Measurements from ENCODE around the gene SERBP1. TPM values are rescaled to one million over a fixed set of nuclear protein-coding genes. Genes with fewer than 3 reads are reported as not detected.

Gene SERBP1
- total RNA-seq, 1 donor from 2014 or later, result 330 TPM

DNA sequence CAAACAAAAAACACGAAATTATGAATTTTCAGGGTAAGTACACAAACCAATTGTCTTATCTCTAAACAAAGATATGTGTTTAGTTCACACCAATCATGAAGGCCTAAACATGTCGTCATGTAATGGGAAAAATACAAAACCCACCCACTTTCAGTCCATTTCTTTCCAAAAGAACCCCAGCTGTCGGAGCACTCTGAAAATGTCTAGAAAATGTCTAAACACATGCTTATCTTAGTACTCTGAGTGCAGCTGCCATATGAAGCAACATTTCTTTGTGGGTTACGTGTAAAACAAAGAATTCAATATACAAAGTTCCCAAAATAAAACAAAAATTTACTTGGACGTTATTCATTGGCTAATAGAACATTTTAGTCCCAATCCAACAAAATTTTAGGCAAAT is 22.7 kb downstream of the SERBP1 start:
- no peak for DNase-seq (ENCODE audit: low read depth)

- no peak for DNase-seq (ENCODE audit: low read depth)
Observed at GRCh38 chr1:67405473-67406245, 24.5 kb downstream of the SERBP1 start.

- peak; percentile 21 for DNase-seq (ENCODE audit: low read depth)
Observed at GRCh38 chr1:67404212-67404620, 26.0 kb downstream of the SERBP1 start.

DNA sequence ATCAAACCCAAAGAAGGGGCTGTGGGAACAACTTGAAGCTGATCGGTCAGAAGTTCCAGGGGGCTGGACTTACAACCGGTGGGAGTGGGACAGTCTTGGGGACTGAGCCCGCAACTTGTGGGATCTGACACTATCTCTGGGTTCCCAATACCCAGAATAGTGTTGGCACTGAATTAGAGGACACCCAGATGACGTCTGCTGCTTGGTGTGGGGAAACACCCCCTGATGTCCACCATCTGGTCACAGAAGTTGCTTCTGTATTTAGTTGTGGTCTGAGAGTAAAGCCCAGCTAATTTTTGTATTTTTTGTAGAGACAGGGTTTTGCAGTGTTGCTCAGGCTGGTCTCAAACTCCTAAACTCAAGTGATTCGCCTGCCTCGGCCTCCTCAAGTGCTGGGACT is 28.8 kb downstream of the SERBP1 start:
- no peak for DNase-seq (ENCODE audit: low read depth)

DNA sequence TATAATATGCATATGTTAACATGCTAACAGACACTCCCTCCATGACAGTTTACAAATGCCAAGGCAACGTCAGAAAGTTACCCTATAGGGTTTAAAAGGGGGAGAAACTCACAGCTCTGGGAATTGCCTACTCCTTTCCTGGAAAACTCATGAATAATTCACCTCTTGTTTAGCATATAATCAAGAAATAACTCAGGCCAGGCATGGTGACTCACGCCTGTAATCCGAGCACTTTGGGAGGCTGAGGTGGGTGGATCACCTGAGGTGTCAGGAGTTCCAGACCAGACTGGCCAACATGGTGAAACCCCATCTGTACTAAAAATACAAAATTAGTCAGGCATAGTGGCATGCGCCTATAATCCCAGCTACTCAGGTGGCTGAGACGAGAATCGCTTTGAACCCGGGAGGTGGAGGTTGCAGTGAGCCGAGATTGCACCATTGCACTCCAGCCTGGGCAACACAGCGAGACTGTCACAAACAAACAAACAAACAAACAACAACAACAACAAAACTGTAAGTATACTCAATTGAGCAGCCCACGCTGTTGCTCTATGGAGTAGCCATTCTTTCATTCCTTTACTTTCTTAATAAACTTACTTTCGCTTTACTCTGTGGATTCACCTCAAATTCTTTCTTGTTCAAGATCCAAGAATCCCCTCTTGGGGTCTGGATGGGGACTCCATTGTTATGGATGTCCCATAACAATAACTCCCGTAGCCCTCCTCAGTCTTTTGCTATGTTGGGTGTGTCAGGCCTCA is 30.0 kb downstream of the SERBP1 start:
- DNase-seq (ENCODE audit: low read depth), result peak; percentile 91

DNA sequence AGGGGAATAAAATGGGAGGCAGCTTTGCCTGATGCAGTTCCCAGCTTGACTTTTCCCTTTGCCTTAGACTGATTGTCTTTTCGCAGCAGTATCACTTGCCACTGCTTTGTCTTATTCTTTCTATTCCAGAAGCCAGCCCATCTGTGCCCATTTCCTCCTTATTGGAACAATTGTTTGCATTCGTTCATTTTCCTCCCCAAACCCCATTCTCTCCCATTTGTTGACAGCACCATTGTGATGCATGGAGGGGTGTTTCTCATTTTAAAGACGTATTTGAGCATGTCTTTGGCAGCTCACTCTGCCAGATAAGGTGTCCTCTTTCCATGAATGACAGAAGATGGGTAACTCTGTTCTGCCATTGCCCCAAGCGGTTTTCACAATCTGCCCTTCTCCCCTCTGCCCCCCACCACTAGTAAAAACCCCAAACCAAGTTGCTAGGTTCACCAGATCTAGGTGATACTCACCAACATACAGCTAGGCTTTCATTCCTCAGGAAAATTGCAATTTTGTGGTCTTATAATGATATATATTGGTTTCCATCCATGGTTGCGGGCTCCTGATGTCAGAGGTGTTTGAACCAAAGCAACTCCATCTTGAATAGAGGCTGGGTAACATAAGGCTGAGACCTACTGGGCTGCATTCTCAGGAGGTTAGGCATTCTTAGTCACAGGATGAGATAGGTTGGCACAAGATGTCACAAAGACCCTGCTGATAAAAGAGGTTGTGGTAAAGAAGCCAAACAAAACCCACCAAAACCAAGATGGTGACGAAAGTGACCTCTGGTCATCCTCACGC is 30.8 kb downstream of the SERBP1 start:
- DNase-seq (ENCODE audit: low read depth), result no peak

- no peak for DNase-seq (ENCODE audit: low read depth)
Observed at GRCh38 chr1:67394548-67394947, 35.7 kb downstream of the SERBP1 start.

GRCh38 chr1:67393737-67394136 is 36.5 kb downstream of the SERBP1 start:
- DNase-seq (ENCODE audit: low read depth), result no peak

DNA sequence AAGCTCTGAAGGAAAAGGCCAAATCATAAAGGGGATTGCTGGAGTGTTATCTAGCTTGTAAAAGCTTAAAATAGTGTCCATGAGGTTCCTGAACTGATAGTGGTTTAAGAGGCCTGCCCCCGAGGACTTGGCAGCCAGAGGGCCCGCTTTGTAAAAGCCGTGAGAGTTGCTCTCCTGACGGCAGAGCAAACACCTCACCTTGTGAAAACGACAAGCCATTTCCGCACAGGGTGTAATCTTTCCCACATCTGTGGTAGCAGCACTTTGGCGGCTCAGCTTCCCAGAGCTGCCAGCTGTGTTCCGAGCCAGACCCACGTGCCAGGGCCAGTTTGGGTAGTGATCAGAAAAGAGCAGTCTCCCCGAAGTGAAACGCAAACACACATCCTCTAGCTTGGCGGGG is 37.0 kb downstream of the SERBP1 start:
- no peak for DNase-seq (ENCODE audit: low read depth)

- DNase-seq (ENCODE audit: low read depth), result peak; percentile 99
Observed at GRCh38 chr1:67390041-67390887, 39.9 kb downstream of the SERBP1 start.

DNA sequence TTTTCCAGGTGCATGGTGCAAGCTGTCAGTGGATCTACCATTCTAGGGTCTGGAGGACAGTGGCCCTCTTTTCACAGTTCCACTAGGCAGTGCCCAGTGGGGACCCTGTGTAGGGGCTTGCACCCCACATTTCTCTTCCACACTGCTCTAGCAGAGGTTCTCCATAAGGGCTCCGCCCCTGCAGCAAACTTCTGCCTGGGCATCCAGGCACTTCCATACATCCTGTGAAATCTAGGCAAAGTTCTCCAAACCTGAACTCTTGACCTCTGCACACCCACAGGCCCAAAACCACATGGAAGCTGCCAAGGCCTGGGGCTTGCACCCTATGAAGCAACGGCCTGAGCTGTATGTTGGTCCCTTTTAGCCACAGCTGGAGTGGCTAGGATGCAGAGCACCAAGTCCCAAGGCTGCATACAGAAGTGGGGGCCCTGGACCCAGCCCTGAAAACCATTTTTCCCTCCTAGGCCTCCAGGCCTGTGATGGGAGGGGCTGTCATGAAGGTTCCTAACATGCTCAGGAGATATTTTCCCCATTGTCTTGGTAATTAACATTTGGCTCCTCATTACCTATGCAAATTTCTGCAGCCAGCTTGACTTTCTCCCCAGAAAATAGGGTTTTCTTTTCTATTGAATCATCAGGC is 46.1 kb downstream of the SERBP1 start:
- no peak for DNase-seq (ENCODE audit: low read depth)

GRCh38 chr1:67382292-67382691 is 47.9 kb downstream of the SERBP1 start:
- no peak for DNase-seq (ENCODE audit: low read depth)

DNA sequence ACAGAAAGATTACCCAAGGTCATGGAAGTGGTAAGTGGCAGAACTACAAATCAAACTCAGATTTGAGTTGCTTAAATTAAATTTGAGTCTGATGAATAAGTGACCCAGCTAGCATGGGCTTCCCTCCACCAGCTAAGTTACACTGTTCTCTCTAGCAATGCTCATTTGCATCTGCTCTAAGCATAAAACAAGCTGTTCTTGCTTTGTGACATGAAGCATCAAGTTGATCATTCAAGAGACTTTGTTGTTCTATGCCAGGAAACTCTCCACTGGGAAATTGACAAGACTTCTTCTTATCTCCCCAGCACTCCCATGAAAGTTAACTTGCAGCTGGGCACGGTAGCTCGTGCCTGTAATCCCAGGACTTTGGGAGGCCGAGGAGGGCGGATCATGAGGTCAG is 49.0 kb downstream of the SERBP1 start:
- peak; percentile 38 for DNase-seq (ENCODE audit: low read depth)

DNA sequence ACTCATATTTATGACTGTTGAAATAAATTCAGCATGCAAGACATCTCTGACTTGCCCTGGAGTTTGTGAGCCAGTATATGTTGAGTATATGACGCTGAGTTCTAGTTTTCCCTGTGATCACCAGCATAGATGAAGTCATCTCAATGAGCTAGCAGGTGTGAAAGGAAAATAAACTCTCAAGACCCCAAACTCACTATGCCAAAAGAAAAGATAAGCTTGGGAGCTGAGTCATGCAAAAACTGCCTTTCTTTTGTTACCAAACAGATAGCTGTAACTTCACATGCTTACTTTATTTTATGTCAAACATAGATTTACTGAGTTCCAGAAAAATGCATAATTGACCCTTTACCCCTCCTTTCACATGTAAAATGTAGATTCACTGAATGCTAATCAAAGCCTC is 52.9 kb downstream of the SERBP1 start:
- DNase-seq (ENCODE audit: low read depth), result no peak

DNA sequence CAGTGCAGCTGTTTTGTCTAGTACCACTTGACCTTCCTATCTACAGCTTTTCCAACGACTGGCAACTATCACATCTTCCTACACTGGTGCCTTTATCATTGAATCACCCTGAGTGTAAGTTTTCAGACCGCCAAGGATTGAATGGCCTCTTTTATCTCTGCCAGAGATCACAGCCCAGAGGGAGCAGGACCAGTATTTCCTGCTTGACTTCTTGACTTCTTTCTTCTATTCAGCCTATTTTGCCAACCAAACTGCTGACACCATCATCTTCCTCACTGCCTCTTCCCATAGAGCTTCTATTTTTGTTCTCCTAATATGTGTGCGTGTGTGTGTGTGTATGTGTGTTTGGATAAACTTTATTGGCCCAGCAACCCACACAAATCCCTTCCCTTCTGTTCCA is 53.8 kb downstream of the SERBP1 start:
- no peak for DNase-seq (ENCODE audit: low read depth)

GRCh38 chr1:67372898-67373297 is 57.3 kb downstream of the SERBP1 start:
- no peak for DNase-seq (ENCODE audit: low read depth)

GRCh38 chr1:67372136-67372535 is 58.1 kb downstream of the SERBP1 start:
- peak; percentile 38 for DNase-seq (ENCODE audit: low read depth)

- no peak for DNase-seq (ENCODE audit: low read depth)
Observed at GRCh38 chr1:67371681-67372080, 58.5 kb downstream of the SERBP1 start.

DNA sequence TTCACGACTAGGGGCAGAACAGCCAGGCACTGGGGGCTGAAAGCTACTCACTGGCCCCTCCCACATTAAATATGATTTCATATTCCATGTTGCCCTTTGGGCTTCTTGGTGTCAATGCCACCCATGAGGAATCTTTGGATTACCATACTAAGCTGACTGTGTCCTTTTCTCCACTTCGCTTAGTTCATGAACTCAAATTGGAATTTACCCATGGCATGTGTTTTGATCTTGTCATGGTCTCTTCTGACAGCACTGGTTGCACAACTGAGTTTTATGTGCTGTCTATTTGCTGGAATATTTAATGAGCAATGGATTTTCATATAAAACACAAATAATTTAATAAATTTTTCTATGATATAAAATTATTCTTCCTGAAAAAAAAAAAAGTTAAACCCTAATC is 59.2 kb downstream of the SERBP1 start:
- no peak for DNase-seq (ENCODE audit: low read depth)

- DNase-seq (ENCODE audit: low read depth), result no peak
Observed at GRCh38 chr1:67368046-67368514, 62.1 kb downstream of the SERBP1 start.
